ENCODE data around the gene SLC17A3. TPM values are rescaled to one million over a fixed set of nuclear protein-coding genes. Genes with fewer than 3 reads are reported as not detected.

The SLC17A3 gene
- total RNA-seq, 1 experiment from 2014 or later: not detected

GRCh38 chr6:25880601-25881000 lies 6.6 kb upstream of the SLC17A3 start:
- no peak for TF ChIP-seq POLR2AphosphoS5 (IDR thresholded peaks at IDR 0.05; ENCODE audit: low read depth, low read length)
- ATAC-seq: no peak
- in situ Hi-C loops (cut with HindIII; ENCODE audit: low pct_unique_long_range_greater_than_20kb, low sequenced_read_pairs) (no loop called here), intact Hi-C loops (cut with micrococcal nuclease; ENCODE audit: unreplicated experiment) (no loop called here)
- no peaks in the 10 kb centered on the region for H3K27me3 ChIP-seq (ENCODE audit: control insufficient read depth, insufficient read depth, low read length)
- ChIA-PET CTCF (no interaction called here), POLR2A (no interaction called here)
- no peaks in the 10 kb centered on the region for H3K36me3 ChIP-seq (ENCODE audit: control insufficient read depth, insufficient read depth, low read length)
- H3K27ac ChIP-seq (ENCODE audit: low read length): no peak overlapping the region
- no peak for DNase-seq (ENCODE audit: low read depth, low spot score)
- no peaks in the 10 kb centered on the region for H3K9me3 ChIP-seq (ENCODE audit: control insufficient read depth, insufficient read depth, low read depth, low read length)
- no peak overlapping the region for H3K4me3 ChIP-seq (ENCODE audit: low read depth in 2 of 2, low read length in 2 of 2)
- BruUV-seq (replicated peaks): no TSS peak
- no peaks in the 10 kb centered on the region for H3K4me1 ChIP-seq (ENCODE audit: control insufficient read depth, insufficient read depth, low read length)

GRCh38 chr6:25878721-25879322 lies 4.8 kb upstream of the SLC17A3 start:
- intact Hi-C loops (cut with micrococcal nuclease; ENCODE audit: unreplicated experiment): no loop called here
- in situ Hi-C loops (cut with HindIII; ENCODE audit: low pct_unique_long_range_greater_than_20kb, low sequenced_read_pairs): no loop called here
- Histone ChIP-seq H3K27ac (ENCODE audit: low read length) (no peak overlapping the region), H3K4me3 (ENCODE audit: low read depth in 2 of 2, low read length in 2 of 2) (no peak overlapping the region), H3K9me3 (ENCODE audit: control insufficient read depth, insufficient read depth, low read depth, low read length) (no peaks in the 10 kb centered on the region), H3K36me3 (ENCODE audit: control insufficient read depth, insufficient read depth, low read length) (no peaks in the 10 kb centered on the region), H3K4me1 (ENCODE audit: control insufficient read depth, insufficient read depth, low read length) (no peaks in the 10 kb centered on the region), H3K27me3 (ENCODE audit: control insufficient read depth, insufficient read depth, low read length) (no peaks in the 10 kb centered on the region)
- POLR2A ChIA-PET: no interaction called here
- CTCF ChIA-PET: no interaction called here
- DNase-seq (ENCODE audit: low read depth, low spot score) (no peak), ATAC-seq (no peak)
- BruUV-seq (replicated peaks): no TSS peak
- no peak for TF ChIP-seq TCF7L2 (IDR thresholded peaks at IDR 0.05; ENCODE audit: low read depth, low read length)
- no peak for TF ChIP-seq REST (IDR thresholded peaks at IDR 0.05; ENCODE audit: insufficient read depth in 1 of 2, low read depth in 2 of 2, low read length in 1 of 2)
- TF ChIP-seq POLR2AphosphoS5 (IDR thresholded peaks at IDR 0.05; ENCODE audit: low read depth, low read length): no peak
- no peak for TF ChIP-seq CTCF (IDR thresholded peaks at IDR 0.05)

- Histone ChIP-seq H3K4me3 (ENCODE audit: low read depth in 2 of 2, low read length in 2 of 2) (no peak overlapping the region), H3K4me1 (ENCODE audit: control insufficient read depth, insufficient read depth, low read length) (no peaks in the 10 kb centered on the region), H3K36me3 (ENCODE audit: control insufficient read depth, insufficient read depth, low read length) (no peaks in the 10 kb centered on the region), H3K27ac (ENCODE audit: low read length) (no peak overlapping the region), H3K9me3 (ENCODE audit: control insufficient read depth, insufficient read depth, low read depth, low read length) (no peaks in the 10 kb centered on the region), H3K27me3 (ENCODE audit: control insufficient read depth, insufficient read depth, low read length) (no peaks in the 10 kb centered on the region)
- ChIA-PET CTCF (no interaction called here), POLR2A (no interaction called here)
- intact Hi-C loops (cut with micrococcal nuclease; ENCODE audit: unreplicated experiment): no loop called here
- no TSS peak for BruUV-seq (replicated peaks)
- in situ Hi-C loops (cut with HindIII; ENCODE audit: low pct_unique_long_range_greater_than_20kb, low sequenced_read_pairs): no loop called here
- ATAC-seq (no peak), DNase-seq (ENCODE audit: low read depth, low spot score) (no peak)
- no peak for TF ChIP-seq SIN3A (IDR thresholded peaks at IDR 0.05; ENCODE audit: borderline replicate concordance, insufficient read depth, low read depth, low read length)
- no peak for TF ChIP-seq CTCF (IDR thresholded peaks at IDR 0.05)
- no peak for TF ChIP-seq POLR2AphosphoS5 (IDR thresholded peaks at IDR 0.05; ENCODE audit: low read depth, low read length)
- TF ChIP-seq TCF7L2 (IDR thresholded peaks at IDR 0.05; ENCODE audit: low read depth, low read length): no peak
- TF ChIP-seq REST (IDR thresholded peaks at IDR 0.05; ENCODE audit: insufficient read depth in 1 of 2, low read depth in 2 of 2, low read length in 1 of 2): no peak
These were observed 2.0 kb upstream of the SLC17A3 start for GRCh38 chr6:25875926-25876602.
